Effector memory CD4-positive, alpha-beta T cell (primary cell): ENCODE data around the gene ARMC6.

Experiments used
- DNase-seq, 3 donors: peaks; one replicate each; pipeline ENCODE4 v3.0.0-alpha.2; 2020
- H3K27ac ChIP-seq: 2 replicates; pipeline ENCODE4 v1.7.0; 2013; ENCODE audit warnings: mild to moderate bottlenecking, low read length, moderate library complexity; ENCODE audit not compliant: insufficient read depth, poor library complexity, severe bottlenecking
- H3K27me3 ChIP-seq: replicated peaks from 2 replicates; pipeline ENCODE4 v1.7.0; 2013; ENCODE audit warnings: mild to moderate bottlenecking, low read length; ENCODE audit not compliant: insufficient read depth, control insufficient read depth, poor library complexity, severe bottlenecking
- H3K36me3 ChIP-seq: 2 replicates; pipeline ENCODE4 v1.7.0; 2013; ENCODE audit warnings: mild to moderate bottlenecking, low read length, moderate library complexity; ENCODE audit not compliant: control insufficient read depth, insufficient read depth
- H3K4me1 ChIP-seq: 2 replicates; pipeline ENCODE4 v1.7.0; 2013; ENCODE audit warnings: low read length, mild to moderate bottlenecking; ENCODE audit not compliant: control insufficient read depth, insufficient read depth, poor library complexity, severe bottlenecking
- H3K4me3 ChIP-seq: 2 replicates; pipeline ENCODE4 v1.7.0; 2013; ENCODE audit warnings: low read length, low read depth, mild to moderate bottlenecking; ENCODE audit not compliant: insufficient read depth, poor library complexity, severe bottlenecking
- H3K9me3 ChIP-seq: 2 replicates; pipeline ENCODE4 v1.7.0; 2013; ENCODE audit warnings: mild to moderate bottlenecking, low read length, moderate library complexity; ENCODE audit not compliant: control insufficient read depth
- total RNA-seq, 3 donors: gene quantifications; one replicate each; lab custom pipeline; 2026; lab: John Stamatoyannopoulos, UW

ARMC6 gene
- total RNA-seq = 12.7 to 21.1 (median 16.3) reads per million in 3 donors

GRCh38 chr19:19033426-19034203 is at the start of gene ARMC6, which contains the start of gene SUGP2:
Gene ARMC6 (plus strand): TSS chr19:19033603. CDS start chr19:19034210, 607 bp downstream.
Gene SUGP2 (minus strand): TSS chr19:19033517. CDS start chr19:19031071, 2,446 bp downstream.
- peak within 1 kb of the TSS; percentile 74 for H3K4me3 ChIP-seq
- peak; percentile 83 to 88 (median 83) for DNase-seq
- H3K9me3 ChIP-seq = no peaks in the 10 kb centered on the region
- H3K27ac ChIP-seq = peak within 1 kb of the TSS; percentile 87
- no peaks in the 10 kb centered on the region for H3K27me3 ChIP-seq
- peaks cover under 1% of the 10 kb centered on the region for H3K36me3 ChIP-seq
- peaks cover 17% of the 10 kb centered on the region for H3K4me1 ChIP-seq

DNA sequence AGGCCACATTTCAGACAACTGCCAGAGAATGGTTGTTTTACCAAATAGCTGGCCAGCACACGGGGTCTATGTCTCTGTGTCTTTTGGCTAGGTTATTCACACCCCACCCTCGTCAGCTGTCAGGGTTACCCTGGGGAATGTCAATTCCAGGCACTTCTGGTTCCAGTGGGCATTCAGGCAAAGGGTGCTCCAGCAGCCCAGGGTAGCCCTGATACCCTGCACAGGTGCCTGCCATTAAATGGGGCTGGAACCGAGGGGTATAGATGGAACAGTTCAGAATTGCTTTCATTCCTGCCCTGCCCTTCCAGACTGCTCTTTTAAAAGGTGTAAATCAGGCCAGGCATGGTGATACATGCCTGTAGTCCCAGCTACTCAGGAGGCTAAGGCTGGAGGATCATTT is 49.2 kb upstream of the ARMC6 start:
- H3K4me3 ChIP-seq = no peak overlapping the region
- no peaks in the 10 kb centered on the region for H3K36me3 ChIP-seq
- H3K4me1 ChIP-seq = no peaks in the 10 kb centered on the region
- no peak for DNase-seq
- no peaks in the 10 kb centered on the region for H3K27me3 ChIP-seq
- no peak overlapping the region for H3K27ac ChIP-seq
- no peaks in the 10 kb centered on the region for H3K9me3 ChIP-seq

GRCh38 chr19:18985257-18985656 is 48.1 kb upstream of the ARMC6 start:
- H3K36me3 ChIP-seq = no peaks in the 10 kb centered on the region
- H3K27ac ChIP-seq = no peak overlapping the region
- DNase-seq = no peak
- H3K27me3 ChIP-seq = no peaks in the 10 kb centered on the region
- no peaks in the 10 kb centered on the region for H3K9me3 ChIP-seq
- no peaks in the 10 kb centered on the region for H3K4me1 ChIP-seq
- H3K4me3 ChIP-seq = no peak overlapping the region

- no peak overlapping the region for H3K27ac ChIP-seq
- no peak for DNase-seq
- H3K4me3 ChIP-seq = no peak overlapping the region
- peaks cover 3% of the 10 kb centered on the region for H3K36me3 ChIP-seq
- no peaks in the 10 kb centered on the region for H3K4me1 ChIP-seq
- no peaks in the 10 kb centered on the region for H3K9me3 ChIP-seq
- no peaks in the 10 kb centered on the region for H3K27me3 ChIP-seq
Measured at GRCh38 chr19:18987456-18987855, 45.9 kb upstream of the ARMC6 start.

GRCh38 chr19:18989316-18989715 is 44.1 kb upstream of the ARMC6 start:
- Histone ChIP-seq H3K9me3 (no peaks in the 10 kb centered on the region), H3K27me3 (no peaks in the 10 kb centered on the region), H3K4me3 (no peak overlapping the region), H3K4me1 (no peaks in the 10 kb centered on the region), H3K36me3 (peaks cover 19% of the 10 kb centered on the region), H3K27ac (no peak overlapping the region)
- DNase-seq = no peak

DNA sequence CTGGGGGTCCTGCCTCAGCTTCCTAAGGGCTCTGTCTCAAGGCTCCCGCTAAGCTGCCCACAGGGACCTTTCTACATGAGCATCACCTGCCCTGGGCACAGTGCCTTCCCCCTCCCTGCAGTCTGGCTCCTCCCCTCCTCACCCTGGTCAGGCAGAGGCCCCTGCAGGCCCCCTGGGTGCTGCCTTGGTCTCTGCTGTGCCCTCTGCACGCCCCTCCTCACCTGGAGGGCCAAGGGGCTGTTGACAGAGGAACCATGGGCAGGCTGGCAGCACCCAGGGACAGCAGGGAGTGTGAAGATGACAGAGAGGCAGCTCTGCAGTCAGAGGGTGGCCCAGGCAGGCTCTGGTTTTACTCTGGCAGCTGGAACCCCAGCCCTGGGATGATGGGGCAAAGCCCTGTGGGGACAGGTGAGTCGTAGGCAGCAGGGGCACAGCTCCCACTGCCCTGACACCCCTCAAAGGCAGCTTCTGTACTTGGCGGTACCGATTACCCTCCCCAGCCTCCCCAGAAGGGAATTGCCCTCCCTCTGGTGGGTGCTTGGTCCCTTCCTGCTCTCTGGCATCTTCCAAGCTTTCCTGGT is 43.2 kb upstream of the ARMC6 start:
- Histone ChIP-seq H3K36me3 (peaks cover 27% of the 10 kb centered on the region), H3K27me3 (no peaks in the 10 kb centered on the region), H3K27ac (no peak overlapping the region), H3K4me3 (no peak overlapping the region), H3K4me1 (no peaks in the 10 kb centered on the region), H3K9me3 (no peaks in the 10 kb centered on the region)
- no peak for DNase-seq

DNA sequence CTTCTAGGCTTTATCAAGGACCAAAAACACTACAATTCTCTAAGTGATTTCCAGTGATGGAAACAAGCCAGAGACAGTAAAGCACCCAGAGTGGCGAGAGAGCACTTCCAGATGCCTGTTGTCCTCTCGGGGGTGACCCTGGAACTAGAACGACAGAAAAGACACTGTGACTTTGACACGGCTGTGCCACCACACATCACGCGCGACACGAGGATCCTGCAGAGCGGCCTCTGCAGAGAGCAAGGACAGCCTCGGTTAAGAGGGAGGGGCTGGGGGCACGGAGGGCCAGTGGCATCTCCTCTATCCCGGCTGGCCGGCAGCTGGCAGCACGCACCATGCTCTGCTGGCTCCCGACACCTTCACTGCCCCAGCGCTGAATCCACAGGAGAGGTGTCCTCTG is 42.4 kb upstream of the ARMC6 start:
- no peaks in the 10 kb centered on the region for H3K4me1 ChIP-seq
- no peak for DNase-seq
- H3K27me3 ChIP-seq = no peaks in the 10 kb centered on the region
- H3K36me3 ChIP-seq = peaks cover 31% of the 10 kb centered on the region
- no peak overlapping the region for H3K27ac ChIP-seq
- H3K4me3 ChIP-seq = no peak overlapping the region
- no peaks in the 10 kb centered on the region for H3K9me3 ChIP-seq

- Histone ChIP-seq H3K4me1 (no peaks in the 10 kb centered on the region), H3K27me3 (no peaks in the 10 kb centered on the region), H3K9me3 (no peaks in the 10 kb centered on the region), H3K36me3 (peaks cover 31% of the 10 kb centered on the region), H3K27ac (no peak overlapping the region), H3K4me3 (no peak overlapping the region)
- no peak for DNase-seq
Measured at GRCh38 chr19:18991468-18991867, 41.9 kb upstream of the ARMC6 start.

DNA sequence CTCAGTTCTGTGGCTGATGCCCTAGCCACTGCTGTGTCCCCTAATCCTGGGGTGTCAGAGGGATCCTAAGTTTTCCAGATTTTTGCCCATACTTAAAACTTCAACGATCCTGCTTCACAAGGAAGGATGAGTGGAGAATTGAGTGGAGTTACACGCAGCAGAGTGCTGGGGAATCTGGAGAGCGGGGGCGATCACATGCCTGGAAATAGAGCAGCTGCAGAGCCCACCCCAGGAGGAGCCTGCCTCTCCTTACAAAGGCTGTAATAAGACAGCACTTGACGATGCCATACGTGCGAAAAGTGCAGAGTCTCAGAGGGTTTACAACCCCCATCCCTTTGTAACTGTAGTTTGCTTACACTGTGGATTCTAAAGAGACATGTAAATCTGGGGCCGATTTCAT is 40.7 kb upstream of the ARMC6 start:
- Histone ChIP-seq H3K27ac (no peak overlapping the region), H3K4me3 (no peak overlapping the region), H3K4me1 (no peaks in the 10 kb centered on the region), H3K36me3 (peaks cover 37% of the 10 kb centered on the region), H3K27me3 (no peaks in the 10 kb centered on the region), H3K9me3 (no peaks in the 10 kb centered on the region)
- no peak for DNase-seq

DNA sequence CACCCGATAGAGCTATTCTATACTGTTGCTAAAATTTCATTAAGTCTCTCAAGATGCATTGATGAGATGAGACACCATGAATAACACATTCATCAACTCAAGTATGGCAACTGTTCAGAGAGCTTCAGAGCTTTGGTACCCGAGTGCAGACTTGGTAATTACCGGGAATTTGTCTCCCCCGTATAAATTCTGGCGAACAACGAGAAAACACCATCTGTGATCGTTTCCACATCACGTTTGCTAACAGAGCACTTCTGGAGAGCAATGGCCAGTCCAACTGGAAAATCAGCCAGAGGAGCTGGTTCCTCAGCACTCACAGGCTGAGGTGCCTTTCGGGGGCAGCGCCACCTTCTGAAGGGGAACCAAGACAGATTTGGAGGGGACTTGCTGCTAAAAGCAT is 40.3 kb upstream of the ARMC6 start:
- no peaks in the 10 kb centered on the region for H3K27me3 ChIP-seq
- H3K9me3 ChIP-seq = no peaks in the 10 kb centered on the region
- H3K36me3 ChIP-seq = peaks cover 40% of the 10 kb centered on the region
- H3K27ac ChIP-seq = no peak overlapping the region
- H3K4me3 ChIP-seq = no peak overlapping the region
- H3K4me1 ChIP-seq = no peaks in the 10 kb centered on the region
- DNase-seq = no peak
